ENCODE measurements around the gene GRK5. TPM values are rescaled to one million over a fixed set of nuclear protein-coding genes. Genes with fewer than 3 reads are reported as not detected.

Gene GRK5
- total RNA-seq, 4 donors from 2014 or later = 9.2 to 27.3 (median 15.0) TPM

DNA sequence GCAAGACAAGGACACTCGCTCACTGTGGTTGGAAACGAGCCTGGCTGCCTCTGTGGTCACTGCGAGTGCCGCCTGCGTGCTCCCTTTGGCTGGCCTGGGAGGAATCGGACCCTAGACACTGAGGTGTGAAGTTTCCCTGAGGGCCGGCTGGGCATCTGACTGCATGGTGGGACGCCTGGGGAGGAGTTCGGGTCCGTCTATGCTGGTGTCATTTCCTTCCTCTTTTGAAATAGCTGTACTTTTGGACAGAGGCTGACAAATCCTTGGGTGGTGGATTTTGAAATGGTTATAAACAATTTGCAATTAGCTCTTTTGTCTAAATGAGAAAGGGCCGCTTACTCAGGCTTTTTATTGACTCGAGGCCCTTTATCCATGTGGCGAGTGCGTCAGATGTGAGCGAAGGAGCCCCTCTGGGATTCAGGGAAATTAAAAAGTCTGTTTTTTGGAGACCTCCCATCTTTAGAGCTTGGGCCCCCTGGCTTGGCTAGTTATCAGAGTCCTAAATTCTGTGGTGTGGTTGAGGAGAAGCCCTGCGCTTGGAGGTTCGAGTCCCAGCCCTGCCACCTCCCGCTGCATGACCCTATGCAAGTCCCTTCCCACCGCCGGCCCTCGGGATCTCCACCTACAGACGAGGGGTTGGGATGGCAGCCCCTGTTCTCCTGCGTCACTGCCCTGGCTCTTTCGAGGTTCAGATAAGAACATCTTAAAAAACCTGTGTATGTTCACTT, 188.1 kb downstream of the GRK5 start:
- no peak for DNase-seq
- H3K4me1 ChIP-seq = peaks cover 8 to 34% of the 10 kb centered on the region in 2 donors
- no peaks in the 10 kb centered on the region for H3K36me3 ChIP-seq
- no peak overlapping the region for H3K4me3 ChIP-seq (replicated peaks in 1 of 3)
- no peak for TF ChIP-seq POLR2A (IDR thresholded peaks at IDR 0.05)
- TF ChIP-seq, protein P1, sequence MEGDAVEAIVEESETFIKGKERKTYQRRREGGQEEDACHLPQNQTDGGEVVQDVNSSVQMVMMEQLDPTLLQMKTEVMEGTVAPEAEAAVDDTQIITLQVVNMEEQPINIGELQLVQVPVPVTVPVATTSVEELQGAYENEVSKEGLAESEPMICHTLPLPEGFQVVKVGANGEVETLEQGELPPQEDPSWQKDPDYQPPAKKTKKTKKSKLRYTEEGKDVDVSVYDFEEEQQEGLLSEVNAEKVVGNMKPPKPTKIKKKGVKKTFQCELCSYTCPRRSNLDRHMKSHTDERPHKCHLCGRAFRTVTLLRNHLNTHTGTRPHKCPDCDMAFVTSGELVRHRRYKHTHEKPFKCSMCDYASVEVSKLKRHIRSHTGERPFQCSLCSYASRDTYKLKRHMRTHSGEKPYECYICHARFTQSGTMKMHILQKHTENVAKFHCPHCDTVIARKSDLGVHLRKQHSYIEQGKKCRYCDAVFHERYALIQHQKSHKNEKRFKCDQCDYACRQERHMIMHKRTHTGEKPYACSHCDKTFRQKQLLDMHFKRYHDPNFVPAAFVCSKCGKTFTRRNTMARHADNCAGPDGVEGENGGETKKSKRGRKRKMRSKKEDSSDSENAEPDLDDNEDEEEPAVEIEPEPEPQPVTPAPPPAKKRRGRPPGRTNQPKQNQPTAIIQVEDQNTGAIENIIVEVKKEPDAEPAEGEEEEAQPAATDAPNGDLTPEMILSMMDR (IDR thresholded peaks at IDR 0.05) = no peak
- 66 to 80% methylated on average over 23 to 24 of the region's 24 CpGs for WGBS, 2 donors
- intact Hi-C loops (cut with DNase I) = no loop called here
- no peaks in the 10 kb centered on the region for H3K27me3 ChIP-seq
- peak overlapping the region in 2 of 3 donors; percentile 61 to 68 for H3K27ac ChIP-seq
- H3K9me3 ChIP-seq = no peaks in the 10 kb centered on the region

DNA sequence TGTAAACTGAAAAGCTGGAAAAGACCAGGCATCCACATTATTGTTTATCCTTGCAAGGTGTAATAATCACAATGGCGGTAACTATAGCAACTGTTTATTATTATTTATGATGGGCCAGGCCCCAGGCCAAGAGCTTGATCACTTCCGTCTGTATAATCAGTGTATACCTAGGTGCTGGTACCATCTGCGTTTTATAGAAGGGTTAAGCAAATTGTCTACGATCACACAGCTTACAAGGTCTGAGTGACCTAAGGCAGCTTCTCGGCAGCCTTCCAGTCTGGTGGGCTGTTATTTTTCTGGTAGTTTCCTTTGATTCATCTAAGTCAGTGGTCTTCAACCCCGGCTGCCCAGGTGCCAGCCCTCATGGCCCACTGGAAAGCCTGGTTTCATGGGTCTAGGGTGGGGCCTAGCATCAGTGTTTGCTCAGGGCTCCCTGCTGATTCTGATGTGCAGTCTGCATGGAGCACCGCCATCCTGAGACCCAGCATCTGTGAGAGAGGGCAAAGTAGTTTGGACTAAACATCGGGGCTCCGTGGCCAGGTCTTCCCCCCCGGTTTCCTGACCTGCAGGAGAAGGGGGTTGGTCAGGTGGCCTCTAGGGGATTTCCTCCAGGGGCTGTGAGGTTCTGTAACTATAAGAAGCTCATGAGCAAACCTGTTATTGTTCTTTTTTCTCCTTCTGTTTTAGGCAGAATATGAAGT, 188.8 kb downstream of the GRK5 start:
- 76 to 86% methylated on average over 8 to 10 of the region's 10 CpGs for WGBS, 2 donors
- DNase-seq = no peak
- Histone ChIP-seq H3K4me3 (replicated peaks in 1 of 3) (no peak overlapping the region), H3K36me3 (no peaks in the 10 kb centered on the region), H3K27ac (peak overlapping the region in 2 of 3 donors; percentile 61 to 68), H3K4me1 (peaks cover 8 to 34% of the 10 kb centered on the region in 2 donors), H3K9me3 (no peaks in the 10 kb centered on the region), H3K27me3 (no peaks in the 10 kb centered on the region)
- TF ChIP-seq, protein P1 (IDR thresholded peaks at IDR 0.05) = no peak
- TF ChIP-seq POLR2A (IDR thresholded peaks at IDR 0.05) = no peak
- intact Hi-C loops (cut with DNase I) = no loop called here

DNA sequence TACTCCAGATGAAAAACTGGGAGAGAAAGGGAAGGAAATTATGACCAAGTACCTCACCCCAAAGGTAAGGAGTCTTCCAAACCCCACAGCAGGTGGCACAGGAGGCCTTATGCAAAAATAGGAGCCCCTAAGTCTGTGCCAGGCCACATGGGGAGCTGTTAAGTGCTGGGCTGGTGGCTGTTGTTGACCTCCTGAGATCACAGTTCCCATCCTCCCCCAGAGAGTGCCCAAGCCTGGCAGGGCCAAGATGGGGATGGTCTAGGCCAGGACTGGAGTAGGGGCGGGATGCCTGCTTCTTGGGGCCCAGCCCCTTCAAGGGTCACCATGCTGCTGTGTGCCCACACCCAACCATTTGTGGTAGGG, 189.3 kb downstream of the GRK5 start:
- Histone ChIP-seq H3K4me1 (peaks cover 8 to 38% of the 10 kb centered on the region in 2 donors), H3K9me3 (no peaks in the 10 kb centered on the region), H3K27me3 (no peaks in the 10 kb centered on the region), H3K27ac (peak overlapping the region in 1 of 3 donors; percentile 68), H3K36me3 (no peaks in the 10 kb centered on the region), H3K4me3 (replicated peaks in 1 of 3) (no peak overlapping the region)
- TF ChIP-seq, protein P1 (IDR thresholded peaks at IDR 0.05) = no peak
- no peak for TF ChIP-seq POLR2A (IDR thresholded peaks at IDR 0.05)
- WGBS, 2 donors = 100% methylated on average over 1 of the region's 1 CpG
- intact Hi-C loops (cut with DNase I) = no loop called here
- DNase-seq = no peak

DNA sequence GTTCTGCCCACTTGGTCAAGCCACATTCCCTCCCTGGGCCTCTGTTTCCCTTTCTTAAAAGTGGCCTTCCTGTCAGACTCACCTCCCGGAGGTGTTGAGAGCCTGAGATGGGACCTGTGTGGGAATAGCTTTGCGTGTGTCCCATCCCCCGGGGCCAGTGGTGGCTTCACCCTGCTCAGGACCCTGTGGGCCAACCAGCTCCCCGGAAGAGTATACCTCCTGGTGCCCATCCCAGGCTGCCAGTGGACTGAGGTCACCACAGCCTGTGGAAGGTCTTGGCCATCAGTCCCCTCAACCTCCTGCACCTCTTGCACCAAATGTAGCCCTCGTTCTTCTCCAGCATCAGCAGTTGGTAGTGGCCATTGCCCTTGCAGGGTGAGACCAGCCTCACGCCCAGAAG, 190.0 kb downstream of the GRK5 start:
- no peaks in the 10 kb centered on the region for H3K27me3 ChIP-seq
- 98 to 99% methylated on average over 5 to 6 of the region's 6 CpGs for WGBS, 2 donors
- peaks cover 8 to 39% of the 10 kb centered on the region in 2 donors for H3K4me1 ChIP-seq
- no peak for TF ChIP-seq POLR2A (IDR thresholded peaks at IDR 0.05)
- TF ChIP-seq, protein P1 (IDR thresholded peaks at IDR 0.05) = no peak
- no peak overlapping the region for H3K4me3 ChIP-seq (replicated peaks in 1 of 3)
- intact Hi-C loops (cut with DNase I) = no loop called here
- DNase-seq = no peak
- no peaks in the 10 kb centered on the region for H3K9me3 ChIP-seq
- H3K36me3 ChIP-seq = no peaks in the 10 kb centered on the region
- H3K27ac ChIP-seq = no peak overlapping the region

DNA sequence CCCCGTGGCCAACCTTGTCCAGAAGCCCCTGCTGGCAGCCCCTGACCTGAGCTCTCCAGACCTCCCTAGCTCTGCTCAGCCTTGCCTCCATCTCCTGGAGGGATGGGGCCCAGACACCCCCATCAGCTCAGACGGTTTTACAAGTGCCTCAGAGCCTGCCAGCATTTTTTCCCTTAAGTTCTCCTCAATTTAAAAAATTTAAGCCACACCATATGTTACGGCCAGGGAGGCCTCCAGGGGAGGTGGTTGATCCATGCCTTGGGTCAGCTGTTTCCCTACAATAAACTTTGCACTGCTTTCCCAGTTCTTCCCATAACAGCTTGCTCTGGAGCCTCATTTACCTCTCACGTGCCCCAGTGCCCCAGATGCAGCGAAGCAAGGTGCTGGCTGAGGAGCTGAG, 191.6 kb downstream of the GRK5 start:
- intact Hi-C loops (cut with DNase I) = no loop called here
- Histone ChIP-seq H3K27ac (no peak overlapping the region), H3K4me3 (replicated peaks in 1 of 3) (no peak overlapping the region), H3K9me3 (no peaks in the 10 kb centered on the region), H3K27me3 (no peaks in the 10 kb centered on the region), H3K4me1 (peaks cover 0 to 30% of the 10 kb centered on the region in 2 donors), H3K36me3 (no peaks in the 10 kb centered on the region)
- TF ChIP-seq POLR2A (IDR thresholded peaks at IDR 0.05) = no peak
- 77 to 91% methylated on average over 4 to 5 of the region's 5 CpGs for WGBS, 2 donors
- no peak for DNase-seq

All from thyroid gland (tissue), 4 donors.